SK-N-SH (cell line): Measurements from ENCODE around the gene LCA5. TPM values are rescaled to one million over a fixed set of nuclear protein-coding genes. Genes with fewer than 3 reads are reported as not detected.

ENCODE experiments used
- CTCF ChIA-PET: fragments of 300-600, 350-600 bp; formaldehyde crosslinking; extraction: SDS; loops from one replicate; lab custom pipeline; 2021; lab: Yijun Ruan, JAX
- POLR2A ChIA-PET: fragments of 350-600 bp; sonication (Branson Sonifier 250); formaldehyde crosslinking; extraction: SDS; loops from one replicate; lab custom pipeline; 2020; ENCODE audit warnings: antibody characterized with exemption, inconsistent platforms; lab: Yijun Ruan, JAX
- DNase-seq: peaks from one replicate; pipeline ENCODE4 v3.0.0; 2012
- H2AFZ ChIP-seq: fragments of 200-600 bp; sonication (generic); 2 replicates; pipeline ENCODE4 v1.8.1; 2016; ENCODE audit warnings: antibody characterized with exemption, mild to moderate bottlenecking, low read depth
- H3F3A ChIP-seq: fragments of 200-600 bp; sonication (generic); replicated peaks from 2 replicates; pipeline ENCODE3; 2016; ENCODE audit warnings: antibody characterized with exemption, mild to moderate bottlenecking; ENCODE audit not compliant: insufficient read depth
- H3K27ac ChIP-seq, 2 experiments: fragments of 200-500 bp in 1 of 2; fragments of 200-600 bp in 1 of 2; sonication (Bioruptor generic) in 1 of 2; sonication (generic), shearing (Covaris generic) in 1 of 2; 2 replicates each; pipeline versions ENCODE4 v1.5.1 to v1.6.1; 2014 to 2016; ENCODE audit warnings: low read depth in 2 of 2, inconsistent platforms in 1 of 2, low read length in 1 of 2, mild to moderate bottlenecking in 1 of 2, mixed read lengths in 1 of 2
- H3K27me3 ChIP-seq: fragments of 200-600 bp; sonication (generic), shearing (Covaris generic); 2 replicates; pipeline ENCODE4 v1.6.1; 2016; ENCODE audit warnings: mixed run types; ENCODE audit not compliant: insufficient read depth
- H3K36me3 ChIP-seq, 2 experiments: fragments of 200-500 bp in 1 of 2; fragments of 200-600 bp in 1 of 2; sonication (Bioruptor generic) in 1 of 2; sonication (generic) in 1 of 2; replicated peaks in 1 of 2; 2 replicates each; pipeline versions ENCODE3 to v1.5.1; 2014 to 2016; ENCODE audit warnings: low read length in 1 of 2, mild to moderate bottlenecking in 1 of 2; ENCODE audit not compliant: insufficient read depth in 2 of 2, control insufficient read depth in 1 of 2
- H3K4me1 ChIP-seq, 2 experiments: fragments of 200-500 bp in 1 of 2; fragments of 200-600 bp in 1 of 2; sonication (Bioruptor generic) in 1 of 2; sonication (generic), shearing (Covaris generic) in 1 of 2; 2 replicates each; pipeline versions ENCODE4 v1.5.1 to v1.6.1; 2014 to 2016; ENCODE audit warnings: low read depth in 1 of 2, low read length in 1 of 2, mixed run types in 1 of 2; ENCODE audit not compliant: insufficient read depth in 2 of 2, control insufficient read depth in 1 of 2
- H3K4me2 ChIP-seq: fragments of 200-600 bp; sonication (generic), shearing (Covaris generic); 2 replicates; pipeline ENCODE4 v1.6.1; 2017; ENCODE audit warnings: mixed run types
- H3K4me3 ChIP-seq, 2 experiments: fragments of 200-500 bp in 1 of 2; fragments of 200-600 bp in 1 of 2; sonication (Bioruptor generic) in 1 of 2; sonication (generic), shearing (Covaris generic) in 1 of 2; 2 replicates each; pipeline versions ENCODE4 v1.5.1 to v1.8.1; 2014 to 2016; ENCODE audit warnings: low read depth in 2 of 2, inconsistent platforms in 1 of 2, low read length in 1 of 2, mild to moderate bottlenecking in 1 of 2, mixed read lengths in 1 of 2, moderate library complexity in 1 of 2
- H3K79me2 ChIP-seq: fragments of 200-600 bp; sonication (generic); 2 replicates; pipeline ENCODE4 v1.8.1; 2017; ENCODE audit warnings: mild to moderate bottlenecking; ENCODE audit not compliant: insufficient read depth
- H3K9ac ChIP-seq: fragments of 200-600 bp; sonication (generic); 2 replicates; pipeline ENCODE4 v1.6.1; 2017; ENCODE audit warnings: mixed run types
- H3K9me2 ChIP-seq: fragments of 200-600 bp; sonication (generic); 2 replicates; pipeline ENCODE4 v1.6.1; 2017; ENCODE audit warnings: mixed run types
- H3K9me3 ChIP-seq: fragments of 200-600 bp; sonication (generic); 2 replicates; pipeline ENCODE4 v1.6.1; 2017; ENCODE audit warnings: mixed run types, mild to moderate bottlenecking, moderate library complexity
- H4K20me1 ChIP-seq: fragments of 200-600 bp; sonication (generic); 2 replicates; pipeline ENCODE4 v1.6.1; 2017; ENCODE audit warnings: mild to moderate bottlenecking, mixed run types; ENCODE audit not compliant: insufficient read depth
- CTCF ChIP-seq: fragments of 200-600 bp; sonication (generic); IDR thresholded peaks from 2 replicates; pipeline ENCODE4 v1.6.1; 2017; ENCODE audit warnings: antibody characterized with exemption, mild to moderate bottlenecking, moderate library complexity
- ELF1 ChIP-seq: IDR thresholded peaks from 2 replicates; pipeline ENCODE4 v1.4.0; 2012
- EP300 ChIP-seq, 2 experiments: IDR thresholded peaks; 2 replicates each; pipeline versions ENCODE4 v1.4.0 to v1.6.1; 2012; ENCODE audit warnings: borderline replicate concordance in 1 of 2, low read depth in 1 of 2, low read length in 1 of 2
- FOXJ3 ChIP-seq: sonication (generic); formaldehyde crosslinking; IDR thresholded peaks from 2 replicates; pipeline ENCODE4 v1.5.1; 2020; ENCODE audit warnings: mild to moderate bottlenecking, missing genetic modification reagents
- GATA2 ChIP-seq: sonication (generic); formaldehyde crosslinking; IDR thresholded peaks from 2 replicates; pipeline ENCODE4 v1.5.0; 2020; ENCODE audit warnings: mild to moderate bottlenecking, missing genetic modification reagents
- MAX ChIP-seq: IDR thresholded peaks from 2 replicates; pipeline ENCODE4 v1.4.0; 2012; ENCODE audit warnings: low read depth
- MXI1 ChIP-seq: IDR thresholded peaks from 2 replicates; pipeline ENCODE4 v1.6.1; 2012; ENCODE audit warnings: mild to moderate bottlenecking, low read depth, low read length, improper control_type of control experiment
- NFIC ChIP-seq: IDR thresholded peaks from 2 replicates; pipeline ENCODE4 v1.4.0; 2012; ENCODE audit warnings: borderline replicate concordance
- NRF1 ChIP-seq: IDR thresholded peaks from 2 replicates; pipeline ENCODE4 v1.6.1; 2012; ENCODE audit warnings: low read depth, mild to moderate bottlenecking, low read length
- RCOR1 ChIP-seq: fragments of 150-350 bp; IDR thresholded peaks from 2 replicates; pipeline ENCODE4 v1.6.1; 2017; ENCODE audit warnings: antibody characterized with exemption, low read length
- RFX5 ChIP-seq: IDR thresholded peaks from 2 replicates; pipeline ENCODE4 v1.6.1; 2012; ENCODE audit warnings: mild to moderate bottlenecking, improper control_type of control experiment, low read length
- RXRA ChIP-seq: IDR thresholded peaks from 2 replicates; pipeline ENCODE4 v1.4.0; 2012; ENCODE audit warnings: low read depth, mild to moderate bottlenecking, borderline replicate concordance
- SIN3A ChIP-seq: IDR thresholded peaks from 2 replicates; pipeline ENCODE4 v1.6.1; 2012; ENCODE audit warnings: low read depth, mild to moderate bottlenecking, low read length, moderate library complexity, borderline replicate concordance
- SMC3 ChIP-seq: IDR thresholded peaks from 2 replicates; pipeline ENCODE4 v1.6.1; 2012; ENCODE audit warnings: low read depth, low read length, improper control_type of control experiment
- TCF12 ChIP-seq: IDR thresholded peaks from 2 replicates; pipeline ENCODE4 v1.4.0; 2012
- USF2 ChIP-seq: fragments of 150-350 bp; IDR thresholded peaks from 2 replicates; pipeline ENCODE4 v1.6.1; 2017; ENCODE audit warnings: antibody characterized with exemption, low read length, low read depth, borderline replicate concordance
- YY1 ChIP-seq: IDR thresholded peaks from 2 replicates; pipeline ENCODE4 v1.4.0; 2012; ENCODE audit warnings: low read depth, mild to moderate bottlenecking
- WGBS: methylation state at CpG from one replicate; pipeline ENCODE4 v1.1.6; 2017; ENCODE audit warnings: low lambda C conversion rate; 5-methylcytosine and 5-hydroxymethylcytosine counted together
- polyA plus RNA-seq, 3 experiments: library from polyadenylated mRNA; depleted of rRNA; stranded (reverse); fragments of >200 nt; gene quantifications; 2 replicates each; pipeline ENCODE4 v1.2.3, GENCODE V29; 2012
- TF ChIP-seq, protein P1 (sequence below): IDR thresholded peaks from 2 replicates; pipeline ENCODE4; 2012

LCA5 gene
- polyA plus RNA-seq, 1 of the 3 experiments (the other 2 are of a cell fraction): 0.61 TPM

DNA sequence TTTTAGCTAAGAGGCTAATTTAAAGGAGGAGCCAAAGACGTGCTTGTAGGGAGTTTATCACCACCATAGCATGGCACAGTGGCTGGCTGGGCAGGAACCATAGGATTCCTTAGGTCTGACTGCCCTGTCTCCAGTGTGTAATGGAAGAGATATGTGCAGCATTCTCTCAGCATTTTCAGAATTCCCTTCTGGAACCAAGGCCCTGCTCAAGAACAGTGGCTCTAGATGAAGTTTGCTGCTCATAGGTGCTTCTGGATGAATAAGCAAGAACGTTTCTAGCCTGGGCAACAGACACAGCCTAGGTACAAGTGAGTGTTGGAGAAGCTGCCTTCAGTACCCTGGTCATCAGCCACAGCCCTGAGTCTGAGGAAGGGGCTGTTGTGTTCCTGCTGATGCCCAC, 69.1 kb downstream of the LCA5 start:
- ChIA-PET CTCF (interaction anchor here (1.2 to 2.7 kb wide), 7 partner anchors 15 to 401 kb away, joined by 3 to 10 read pairs (median 5); no protein-coding TSS in a partner anchor), POLR2A (no interaction called here)
- no peaks in the 10 kb centered on the region for H3K9me2 ChIP-seq
- no peak overlapping the region for H3K27ac ChIP-seq
- H3K36me3 ChIP-seq: no peaks in the 10 kb centered on the region
- no peak for DNase-seq
- H4K20me1 ChIP-seq: no peaks in the 10 kb centered on the region
- H3K4me1 ChIP-seq: peaks cover 0 to 14% of the 10 kb centered on the region in 2 experiments
- no peaks in the 10 kb centered on the region for H3K79me2 ChIP-seq
- H3K4me3 ChIP-seq: no peak overlapping the region
- WGBS: 8% methylated on average over 2 of the region's 2 CpGs
- no peaks in the 10 kb centered on the region for H3F3A ChIP-seq
- no peak for TF ChIP-seq EP300 (IDR thresholded peaks at IDR 0.05; ENCODE audit: borderline replicate concordance in 1 of 2, low read depth in 1 of 2, low read length in 1 of 2)
- no peak for TF ChIP-seq TCF12
- no peak for TF ChIP-seq RCOR1
- no peak for TF ChIP-seq SIN3A
- TF ChIP-seq MAX: no peak
- no peak for TF ChIP-seq CTCF
- TF ChIP-seq RXRA: no peak
- TF ChIP-seq, protein P1, sequence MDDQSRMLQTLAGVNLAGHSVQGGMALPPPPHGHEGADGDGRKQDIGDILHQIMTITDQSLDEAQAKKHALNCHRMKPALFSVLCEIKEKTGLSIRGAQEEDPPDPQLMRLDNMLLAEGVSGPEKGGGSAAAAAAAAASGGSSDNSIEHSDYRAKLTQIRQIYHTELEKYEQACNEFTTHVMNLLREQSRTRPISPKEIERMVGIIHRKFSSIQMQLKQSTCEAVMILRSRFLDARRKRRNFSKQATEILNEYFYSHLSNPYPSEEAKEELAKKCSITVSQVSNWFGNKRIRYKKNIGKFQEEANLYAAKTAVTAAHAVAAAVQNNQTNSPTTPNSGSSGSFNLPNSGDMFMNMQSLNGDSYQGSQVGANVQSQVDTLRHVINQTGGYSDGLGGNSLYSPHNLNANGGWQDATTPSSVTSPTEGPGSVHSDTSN: no peak
- TF ChIP-seq YY1: no peak
- TF ChIP-seq RFX5: no peak
- TF ChIP-seq USF2: no peak
- TF ChIP-seq SMC3: no peak
- TF ChIP-seq NFIC: no peak
- no peak for TF ChIP-seq FOXJ3 (CRISPR knock-in tag)
- TF ChIP-seq MXI1: no peak
- TF ChIP-seq ELF1: no peak
- no peak for TF ChIP-seq NRF1
- TF ChIP-seq GATA2 (CRISPR knock-in tag): no peak
- H3K9ac ChIP-seq: no peak overlapping the region
- H2AFZ ChIP-seq: no peak overlapping the region
- no peaks in the 10 kb centered on the region for H3K27me3 ChIP-seq
- H3K4me2 ChIP-seq: no peak overlapping the region
- no peaks in the 10 kb centered on the region for H3K9me3 ChIP-seq
